NCI-H146 treated with DMSO at 0.1 percent for 48 hours (cell line): ENCODE results near the gene GUCA2A.
"Not testable (repeated sequence)": the region's sequence is repeated elsewhere in the genome, so short reads cannot be mapped to it uniquely, and the experiment has no call there.

Experiments
- DNase-seq: peaks from one replicate; lab custom pipeline; 2025; ENCODE audit not compliant: unreplicated experiment; lab: John Stamatoyannopoulos, UW

The GUCA2A gene, protein sequence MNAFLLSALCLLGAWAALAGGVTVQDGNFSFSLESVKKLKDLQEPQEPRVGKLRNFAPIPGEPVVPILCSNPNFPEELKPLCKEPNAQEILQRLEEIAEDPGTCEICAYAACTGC

DNA sequence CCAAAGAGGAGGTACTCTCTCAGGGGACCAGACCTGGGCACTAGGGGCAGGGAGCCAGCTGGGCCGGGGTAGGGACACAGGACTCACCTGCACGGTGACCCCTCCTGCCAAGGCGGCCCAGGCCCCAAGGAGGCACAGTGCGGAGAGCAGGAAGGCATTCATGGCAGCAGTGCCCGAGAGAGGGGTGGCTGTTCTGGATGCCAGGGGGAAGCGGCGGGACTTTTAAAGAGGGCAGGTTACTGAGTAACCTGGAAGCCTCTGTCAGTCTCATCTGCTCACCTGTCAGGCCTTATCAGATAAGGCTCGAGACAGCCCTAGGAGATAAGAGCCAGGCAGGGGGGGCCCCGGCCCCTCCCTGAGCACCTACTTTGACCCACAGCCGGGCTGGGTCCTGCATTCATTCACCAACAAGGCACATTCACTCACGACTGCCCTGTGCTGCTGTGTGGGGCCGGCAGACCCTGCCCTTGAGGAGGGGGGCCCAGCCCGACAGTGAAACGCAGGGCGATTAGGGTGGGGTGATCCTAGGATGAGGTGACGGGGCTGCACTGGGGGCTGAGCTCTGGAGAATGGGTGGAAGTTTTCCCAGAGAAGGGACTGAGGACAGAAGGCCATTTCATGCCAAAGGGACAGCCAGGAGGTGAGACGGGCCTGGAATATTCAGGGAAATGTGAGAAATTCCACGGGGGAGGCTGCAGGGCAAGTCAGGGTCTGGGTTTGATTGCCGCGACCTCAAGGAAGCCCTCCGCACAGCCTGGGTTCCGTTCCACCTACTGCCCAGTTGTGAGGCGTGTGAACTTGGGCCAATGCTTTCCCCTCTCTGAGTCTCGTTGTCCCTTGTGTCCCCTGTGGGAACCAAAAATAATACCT lies at the start of gene GUCA2A:
GUCA2A (minus strand) TSS at position 195 of the 870 bp plus-strand sequence; CDS start at position 162, 33 bp downstream.
- DNase-seq: no peak

DNA sequence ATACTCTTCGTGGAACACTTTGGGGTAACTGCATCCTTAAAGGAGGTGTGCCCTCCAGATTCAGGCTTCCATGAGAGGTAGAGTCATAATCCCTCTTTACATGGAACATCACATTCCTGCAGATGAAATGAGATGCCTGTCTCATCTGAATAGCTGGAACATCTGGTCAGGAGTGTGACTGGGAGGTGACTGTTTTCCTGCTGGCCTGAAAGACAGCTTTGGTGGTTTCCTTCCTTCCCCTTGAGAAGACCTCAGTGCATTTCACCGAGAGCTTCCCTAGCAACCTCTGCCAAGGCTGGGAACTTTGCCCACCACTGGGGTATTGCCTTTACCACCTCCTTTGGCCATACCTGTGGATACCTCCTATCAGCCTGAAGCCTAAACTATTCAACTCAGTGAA lies 46.7 kb upstream of the GUCA2A start:
- no peak for DNase-seq

DNA sequence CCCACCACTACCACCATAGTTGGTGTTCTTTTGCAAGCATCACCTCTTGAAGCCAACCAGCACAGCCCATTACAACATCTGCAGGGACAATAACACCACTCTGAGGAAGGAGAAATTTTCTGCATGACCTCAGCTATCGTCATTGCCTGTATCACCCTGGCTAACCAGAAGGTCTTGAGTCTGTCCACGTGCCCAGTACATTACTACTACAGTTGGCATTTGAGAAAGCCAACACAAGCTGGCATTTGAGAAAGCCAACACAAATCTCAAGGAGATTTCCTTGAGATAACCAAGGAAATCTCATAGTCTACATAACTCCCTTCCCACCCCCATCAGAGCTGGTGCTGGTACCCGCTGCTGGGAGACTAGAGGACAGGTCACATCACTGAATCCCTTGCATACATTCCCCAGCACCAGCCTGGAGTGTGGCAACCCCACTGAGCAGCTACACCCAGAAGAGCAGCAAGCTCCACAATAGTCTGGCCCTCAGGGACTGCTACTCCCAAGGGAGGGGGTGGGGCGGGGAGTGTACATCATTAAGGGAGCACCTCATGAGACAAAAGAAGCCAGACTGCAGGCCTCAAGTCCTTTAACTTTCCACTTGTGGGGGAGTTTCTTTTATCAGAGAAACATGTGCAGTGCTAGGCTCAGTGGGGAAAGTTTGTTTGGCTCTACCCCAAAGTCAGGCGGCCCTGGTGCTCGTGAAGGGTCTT lies 46.0 kb upstream of the GUCA2A start:
- no peak for DNase-seq

DNA sequence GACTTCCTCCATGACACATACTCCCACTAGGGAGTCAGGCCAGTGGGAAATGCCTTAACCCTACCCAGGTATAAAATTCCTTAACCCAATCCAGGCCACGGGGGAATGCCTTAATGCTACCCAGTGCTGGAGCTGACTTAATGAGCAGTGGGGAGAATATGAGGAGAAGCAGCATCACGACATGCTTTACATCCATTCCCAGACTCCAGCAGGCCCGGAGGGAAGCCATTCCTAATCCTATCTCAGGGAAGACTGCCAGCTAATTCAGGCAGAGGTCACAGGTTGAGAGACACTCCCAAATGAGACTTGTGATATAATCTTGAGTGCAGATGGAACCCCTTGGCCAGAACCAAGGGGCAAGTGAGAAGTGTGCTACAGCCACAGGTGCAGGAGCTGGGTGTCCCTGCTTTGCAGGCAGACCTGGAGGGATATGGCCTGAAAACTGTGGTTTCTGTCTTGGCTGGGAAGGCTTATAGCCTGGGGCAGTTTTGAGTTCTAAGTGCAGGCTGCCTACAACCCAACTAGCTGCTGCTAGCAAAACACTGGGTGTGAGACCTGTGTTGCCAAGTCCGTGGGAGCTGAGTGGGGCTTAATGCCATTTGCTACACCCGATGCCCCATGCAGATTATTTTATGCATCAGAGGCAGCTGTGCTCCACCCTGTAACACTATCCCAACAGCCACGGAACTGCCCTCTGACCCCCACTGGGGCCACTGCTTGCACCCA lies 45.1 kb upstream of the GUCA2A start:
- no peak for DNase-seq

DNA sequence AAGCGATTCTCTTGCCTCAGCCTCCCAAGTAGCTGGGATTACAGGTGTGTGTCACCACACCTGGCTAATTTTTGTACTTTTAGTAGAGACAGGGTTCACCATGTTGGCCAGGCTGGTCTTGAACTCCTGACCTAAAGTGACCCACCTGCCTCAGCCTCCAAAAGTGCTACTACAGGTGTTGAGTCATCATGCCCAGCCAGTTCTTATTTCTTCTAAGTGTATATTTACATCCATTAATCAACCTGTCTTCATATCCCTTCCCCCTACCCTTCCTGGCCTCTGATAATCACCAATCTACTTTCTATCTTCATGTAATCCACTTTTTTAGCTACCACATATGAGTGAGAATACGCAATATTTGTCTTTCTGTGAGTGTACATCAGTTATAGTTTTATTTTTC lies 42.4 kb upstream of the GUCA2A start:
- DNase-seq: not testable (repeated sequence)

DNA sequence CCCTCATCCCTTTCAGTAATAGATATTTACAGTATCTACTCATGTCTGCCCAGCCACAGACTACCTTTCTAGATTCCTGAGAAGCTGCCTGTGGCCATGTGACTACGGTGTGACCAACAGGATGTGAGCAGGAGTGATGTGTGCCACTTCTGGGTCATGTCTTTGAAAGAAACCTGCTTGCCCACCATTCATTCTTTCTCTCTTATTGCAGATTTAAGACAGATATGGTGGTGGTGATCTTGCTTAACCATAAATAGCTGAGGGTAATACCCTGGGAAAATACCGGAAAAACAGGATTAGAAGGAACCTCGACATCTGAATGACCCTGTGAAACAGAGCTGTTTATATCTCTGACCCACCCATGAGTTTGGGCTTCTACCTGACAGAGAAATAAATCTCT lies 41.6 kb upstream of the GUCA2A start:
- no peak for DNase-seq

GRCh38 chr1:42201986-42202385 lies 37.4 kb upstream of the GUCA2A start:
- no peak for DNase-seq

DNA sequence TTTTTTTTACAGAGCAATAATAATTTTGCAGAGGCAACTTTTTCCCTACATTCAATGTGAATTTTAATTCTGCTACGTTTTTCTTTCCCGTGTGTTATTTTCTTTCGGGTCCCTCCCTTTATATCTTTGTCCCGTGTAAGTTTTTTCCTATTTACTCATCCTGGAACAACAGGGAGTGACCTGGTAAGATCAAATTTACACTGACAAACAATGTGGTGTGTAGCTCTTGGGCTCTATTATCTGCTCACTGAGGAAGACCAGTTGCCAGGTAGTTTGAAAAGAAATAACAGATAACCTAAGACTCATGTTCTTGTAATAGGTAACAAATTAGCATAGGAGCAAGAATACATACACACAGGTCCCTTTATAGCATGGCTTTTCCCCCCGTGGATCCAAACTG lies 33.7 kb upstream of the GUCA2A start:
- DNase-seq: no peak

- no peak for DNase-seq
Observed at GRCh38 chr1:42195841-42196240, 31.3 kb upstream of the GUCA2A start.

GRCh38 chr1:42192106-42192505 lies 27.6 kb upstream of the GUCA2A start:
- no peak for DNase-seq

- DNase-seq: no peak
Observed at GRCh38 chr1:42191319-42191718, 26.8 kb upstream of the GUCA2A start.

DNA sequence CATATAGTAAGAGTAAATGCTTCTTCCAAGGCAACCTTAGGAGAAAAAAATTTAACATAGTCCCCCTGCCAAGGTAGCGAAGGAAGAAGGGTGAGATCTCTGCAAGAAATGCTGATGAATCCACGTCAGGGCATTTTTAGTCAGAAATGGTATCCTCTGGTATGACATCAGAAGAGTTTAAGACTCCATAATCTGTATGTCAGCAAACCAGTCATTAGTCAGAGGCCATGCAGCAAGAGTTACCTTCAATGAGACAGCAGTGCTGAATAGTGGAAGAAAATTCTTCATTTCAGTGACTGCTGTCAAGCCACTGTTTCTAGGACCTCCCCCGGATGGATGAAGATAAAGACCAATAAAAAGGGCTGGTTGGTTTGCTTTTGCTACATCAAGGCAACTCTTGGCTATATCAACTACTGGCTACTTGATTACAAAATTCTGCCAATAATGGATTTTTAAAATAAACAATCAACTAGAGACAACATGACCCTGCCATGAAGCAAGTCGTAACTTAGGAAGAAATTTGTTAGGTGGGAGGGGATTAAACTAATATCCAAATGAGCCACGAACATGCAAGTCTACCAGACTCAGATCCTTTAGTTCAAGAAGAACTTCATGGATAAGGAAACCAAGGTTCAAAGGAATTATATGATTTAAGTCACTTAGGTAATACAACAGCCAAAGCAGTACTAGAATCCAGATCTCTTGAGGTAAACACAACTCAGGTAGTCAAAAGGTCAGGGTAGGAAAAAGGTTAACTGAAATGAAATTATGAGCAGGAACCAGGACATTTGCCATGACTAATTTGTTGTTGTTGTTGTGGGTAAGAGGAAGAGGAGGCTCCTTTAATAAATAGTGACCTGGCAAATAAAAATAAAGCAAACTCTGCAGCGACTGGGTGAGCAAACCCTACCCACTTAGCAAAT lies 25.6 kb upstream of the GUCA2A start:
- DNase-seq: no peak

DNA sequence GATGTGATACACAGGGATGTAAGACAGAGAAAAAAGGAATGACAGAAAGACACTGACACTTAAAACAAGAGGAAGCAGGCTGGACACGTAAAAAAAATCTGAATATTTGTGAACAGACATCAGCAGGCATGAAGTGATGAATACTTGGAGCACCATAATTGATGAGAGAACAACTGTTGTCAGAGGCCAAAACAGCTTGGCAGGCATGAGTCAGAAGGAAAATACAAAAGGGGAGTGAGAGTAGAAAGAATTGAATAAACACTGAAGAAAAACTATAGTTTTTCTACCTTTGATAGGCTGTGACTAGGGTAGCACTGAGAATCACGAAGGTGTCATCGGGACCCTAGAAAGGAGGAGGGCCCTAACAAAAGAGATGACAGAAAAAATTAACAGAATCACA lies 21.6 kb upstream of the GUCA2A start:
- DNase-seq: no peak

DNA sequence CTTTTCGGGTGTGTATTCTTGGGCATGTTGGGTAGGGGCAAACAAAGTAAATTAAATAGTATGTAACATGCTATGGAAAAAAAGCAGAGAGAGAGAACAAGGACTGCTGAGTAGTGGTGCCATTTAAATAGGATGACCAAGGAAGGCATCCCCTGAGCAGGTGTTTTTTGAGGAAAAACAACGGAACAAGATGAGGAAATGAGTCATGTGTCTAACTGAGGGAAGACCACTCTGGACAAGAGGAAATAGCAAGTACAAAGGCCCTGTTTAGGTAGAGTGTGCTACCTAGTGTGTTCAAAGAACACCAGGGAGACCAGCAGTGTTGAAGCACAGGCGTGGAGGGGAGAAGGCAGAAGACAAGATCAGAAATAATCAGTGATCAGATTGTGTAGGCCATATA lies 20.1 kb upstream of the GUCA2A start:
- no peak for DNase-seq

DNA sequence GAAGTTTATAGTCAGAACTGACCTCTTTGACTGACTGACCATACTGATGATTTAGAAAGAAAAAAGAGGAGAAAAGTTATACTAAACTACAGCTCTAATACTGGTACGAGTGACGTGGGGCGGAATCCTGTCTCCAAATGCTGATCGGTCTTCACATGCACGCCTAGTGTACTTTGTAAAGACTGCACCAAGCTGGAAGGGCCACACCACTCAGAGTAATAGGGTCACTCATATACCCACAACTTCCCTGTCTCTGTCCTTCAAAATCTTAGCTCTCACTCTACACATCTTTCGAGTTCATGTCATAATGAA lies 19.4 kb upstream of the GUCA2A start:
- no peak for DNase-seq

GRCh38 chr1:42183210-42183956 lies 18.8 kb upstream of the GUCA2A start:
- DNase-seq: no peak

DNA sequence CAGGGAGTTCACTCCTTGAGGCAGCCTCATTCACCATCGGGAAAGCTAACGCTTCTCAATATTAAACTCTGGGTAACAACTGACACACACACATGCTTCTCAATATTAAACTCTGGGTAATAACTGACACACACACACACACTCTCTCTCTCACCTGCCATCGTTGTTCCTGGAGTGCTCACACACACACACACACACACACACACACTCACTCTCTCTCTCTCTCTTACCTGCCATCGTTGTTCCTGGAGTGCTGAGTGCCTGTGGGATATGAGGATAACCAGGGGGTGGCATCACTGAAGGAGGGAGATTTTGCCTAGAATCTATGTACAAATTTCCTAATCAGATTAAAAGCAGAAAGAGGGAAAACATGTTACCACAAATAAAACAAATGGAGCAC lies 17.1 kb upstream of the GUCA2A start:
- no peak for DNase-seq

- no peak for DNase-seq
Observed at GRCh38 chr1:42179900-42180329, 15.4 kb upstream of the GUCA2A start.

GRCh38 chr1:42179275-42179674 lies 14.7 kb upstream of the GUCA2A start:
- no peak for DNase-seq

DNA sequence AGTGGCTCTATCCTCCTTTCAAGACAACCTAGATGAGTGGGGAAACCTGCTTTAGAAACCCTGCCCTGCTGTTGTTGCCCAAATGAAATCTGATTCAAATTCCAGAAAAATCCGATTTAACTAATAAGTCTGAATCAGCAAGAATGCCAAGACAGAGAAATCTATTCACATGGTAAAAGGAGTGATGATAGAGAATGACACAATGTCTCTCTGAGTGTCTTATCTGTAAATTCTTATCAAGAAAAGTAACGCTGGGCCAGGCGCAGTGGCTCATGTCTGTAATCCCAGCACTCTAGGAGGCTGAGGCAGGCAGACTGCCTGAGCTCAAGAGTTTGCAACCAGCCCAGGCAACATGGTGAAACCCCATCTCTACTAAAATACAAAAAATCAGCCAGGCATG lies 13.7 kb upstream of the GUCA2A start:
- DNase-seq: no peak
